HEK293 (cell line): ENCODE results near the gene SAMHD1.

Experiments
- CTCF ChIA-PET: fragments of 350-600 bp; formaldehyde crosslinking; extraction: SDS; loops from one replicate; lab custom pipeline; 2021; ENCODE audit warnings: antibody characterized with exemption; lab: Yijun Ruan, JAX
- POLR2A ChIA-PET: fragments of 300-600 bp; formaldehyde crosslinking; extraction: SDS; loops from one replicate; lab custom pipeline; 2020; ENCODE audit warnings: antibody characterized with exemption, inconsistent platforms; lab: Yijun Ruan, JAX
- H3K27ac ChIP-seq: fragments of 200-500 bp; sonication (Bioruptor generic); 2 replicates; pipeline ENCODE4 v1.5.1; 2014; ENCODE audit warnings: low read depth, low read length, control low read depth, inconsistent platforms; ENCODE audit errors: extremely low read depth
- H3K36me3 ChIP-seq, 2 experiments: fragments of 200-500 bp in 1 of 2; sonication (Bioruptor generic) in 1 of 2; 1 replicate in 1 of 2; 2 replicates in 1 of 2; pipeline ENCODE4 v1.5.1; 2014 to 2017; ENCODE audit warnings: inconsistent platforms in 2 of 2, low read length in 2 of 2; ENCODE audit not compliant: control insufficient read depth in 2 of 2, insufficient read depth in 1 of 2
- H3K4me1 ChIP-seq: fragments of 200-500 bp; sonication (Bioruptor generic); 2 replicates; pipeline ENCODE4 v1.5.1; 2014; ENCODE audit warnings: mild to moderate bottlenecking, low read length, inconsistent platforms; ENCODE audit not compliant: control insufficient read depth, insufficient read depth
- H3K4me3 ChIP-seq: 2 replicates; pipeline ENCODE4 v1.5.1; 2011; ENCODE audit warnings: low read depth, mild to moderate bottlenecking, control low read depth, low read length, moderate library complexity
- H3K9me3 ChIP-seq: fragments of 200-500 bp; sonication (Bioruptor generic); 2 replicates; pipeline ENCODE4 v1.5.1; 2014; ENCODE audit warnings: low read depth, low read length, inconsistent platforms; ENCODE audit not compliant: control insufficient read depth, insufficient read depth
- FEZF1 ChIP-seq: fragments of 450-650 bp; formaldehyde crosslinking; IDR thresholded peaks from 2 replicates; pipeline ENCODE4 v1.5.1; 2016; ENCODE audit warnings: missing biosample characterization, missing genetic modification characterization
- GLIS2 ChIP-seq: fragments of 450-650 bp; formaldehyde crosslinking; IDR thresholded peaks from 2 replicates; pipeline ENCODE4 v1.5.1; 2016; ENCODE audit warnings: missing biosample characterization, missing genetic modification characterization
- KLF8 ChIP-seq: fragments of 450-650 bp; formaldehyde crosslinking; IDR thresholded peaks from 2 replicates; pipeline ENCODE4 v1.5.1; 2016; ENCODE audit warnings: missing biosample characterization, missing genetic modification characterization
- KLF9 ChIP-seq: fragments of 450-650 bp; formaldehyde crosslinking; IDR thresholded peaks from 2 replicates; pipeline ENCODE4 v1.5.1; 2016; ENCODE audit warnings: missing biosample characterization, missing genetic modification characterization, low read depth
- REPIN1 ChIP-seq: fragments of 450-650 bp; formaldehyde crosslinking; IDR thresholded peaks from 2 replicates; pipeline ENCODE4 v1.5.1; 2017; ENCODE audit warnings: missing biosample characterization, missing genetic modification characterization, low read depth
- SP2 ChIP-seq: fragments of 450-650 bp; formaldehyde crosslinking; IDR thresholded peaks from 2 replicates; pipeline ENCODE4 v1.5.1; 2016; ENCODE audit warnings: missing biosample characterization, missing genetic modification characterization
- SP7 ChIP-seq: fragments of 450-650 bp; formaldehyde crosslinking; IDR thresholded peaks from 2 replicates; pipeline ENCODE4 v1.5.1; 2016; ENCODE audit warnings: missing biosample characterization, missing genetic modification characterization
- ZBTB17 ChIP-seq: fragments of 450-650 bp; formaldehyde crosslinking; IDR thresholded peaks from 2 replicates; pipeline ENCODE4 v1.5.1; 2016; ENCODE audit warnings: missing biosample characterization, missing genetic modification characterization
- ZBTB6 ChIP-seq: fragments of 450-650 bp; formaldehyde crosslinking; IDR thresholded peaks from 2 replicates; pipeline ENCODE4 v1.5.1; 2017; ENCODE audit warnings: missing biosample characterization, missing genetic modification characterization
- ZNF155 ChIP-seq: fragments of 450-650 bp; formaldehyde crosslinking; IDR thresholded peaks from 2 replicates; pipeline ENCODE4 v1.5.1; 2016; ENCODE audit warnings: missing biosample characterization, missing genetic modification characterization
- ZNF157 ChIP-seq: fragments of 450-650 bp; formaldehyde crosslinking; IDR thresholded peaks from 2 replicates; pipeline ENCODE4 v1.5.1; 2016; ENCODE audit warnings: missing biosample characterization, missing genetic modification characterization
- ZNF16 ChIP-seq: fragments of 450-650 bp; formaldehyde crosslinking; IDR thresholded peaks from 2 replicates; pipeline ENCODE4 v1.5.1; 2016; ENCODE audit warnings: low read depth, missing biosample characterization, missing genetic modification characterization
- ZNF202 ChIP-seq: fragments of 450-650 bp; formaldehyde crosslinking; IDR thresholded peaks from 2 replicates; pipeline ENCODE4 v1.5.1; 2016; ENCODE audit warnings: missing biosample characterization, missing genetic modification characterization, borderline replicate concordance
- ZNF23 ChIP-seq: fragments of 450-650 bp; formaldehyde crosslinking; IDR thresholded peaks from 2 replicates; pipeline ENCODE4 v1.5.1; 2016; ENCODE audit warnings: missing biosample characterization, missing genetic modification characterization, borderline replicate concordance
- ZNF239 ChIP-seq: fragments of 450-650 bp; formaldehyde crosslinking; IDR thresholded peaks from 2 replicates; pipeline ENCODE4 v1.5.1; 2016; ENCODE audit warnings: missing biosample characterization, missing genetic modification characterization
- ZNF280C ChIP-seq: fragments of 450-650 bp; formaldehyde crosslinking; IDR thresholded peaks from 2 replicates; pipeline ENCODE4 v1.5.1; 2016; ENCODE audit warnings: missing biosample characterization, missing genetic modification characterization
- ZNF292 ChIP-seq: fragments of 450-650 bp; formaldehyde crosslinking; IDR thresholded peaks from 2 replicates; pipeline ENCODE4 v1.5.1; 2016; ENCODE audit warnings: low read depth, missing biosample characterization, missing genetic modification characterization, borderline replicate concordance
- ZNF335 ChIP-seq: fragments of 450-650 bp; formaldehyde crosslinking; conservative IDR thresholded peaks from 2 replicates; pipeline ENCODE4 v1.5.1; 2016; ENCODE audit warnings: missing biosample characterization, missing genetic modification characterization
- ZNF366 ChIP-seq: fragments of 450-650 bp; formaldehyde crosslinking; conservative IDR thresholded peaks from 2 replicates; pipeline ENCODE4 v1.5.1; 2016; ENCODE audit warnings: missing biosample characterization, missing genetic modification characterization
- ZNF473 ChIP-seq: fragments of 450-650 bp; formaldehyde crosslinking; IDR thresholded peaks from 2 replicates; pipeline ENCODE4 v1.5.1; 2017; ENCODE audit warnings: missing biosample characterization, missing genetic modification characterization
- ZNF610 ChIP-seq: fragments of 450-650 bp; formaldehyde crosslinking; IDR thresholded peaks from 2 replicates; pipeline ENCODE4 v1.5.1; 2016; ENCODE audit warnings: missing biosample characterization, missing genetic modification characterization, borderline replicate concordance
- ZNF629 ChIP-seq: fragments of 450-650 bp; formaldehyde crosslinking; IDR thresholded peaks from 2 replicates; pipeline ENCODE4 v1.5.1; 2017; ENCODE audit warnings: missing biosample characterization, missing genetic modification characterization
- ZNF776 ChIP-seq: fragments of 450-650 bp; formaldehyde crosslinking; IDR thresholded peaks from 2 replicates; pipeline ENCODE4 v1.5.0; 2017; ENCODE audit warnings: missing biosample characterization, missing genetic modification characterization, borderline replicate concordance
- ZNF791 ChIP-seq: fragments of 450-650 bp; formaldehyde crosslinking; IDR thresholded peaks from 2 replicates; pipeline ENCODE4 v1.5.1; 2016; ENCODE audit warnings: missing biosample characterization, missing genetic modification characterization
- TF ChIP-seq, protein P1 (sequence below): fragments of 450-650 bp; formaldehyde crosslinking; IDR thresholded peaks from 2 replicates; pipeline ENCODE4 v1.5.1; 2016; ENCODE audit warnings: missing biosample characterization, missing genetic modification characterization
- TF ChIP-seq, protein P2 (sequence below): fragments of 450-650 bp; formaldehyde crosslinking; IDR thresholded peaks from 2 replicates; pipeline ENCODE4 v1.5.1; 2016; ENCODE audit warnings: missing biosample characterization, missing genetic modification characterization
- TF ChIP-seq, protein P3 (sequence below): IDR thresholded peaks from 2 replicates; pipeline ENCODE4 v1.6.1; 2011; ENCODE audit warnings: mild to moderate bottlenecking, low read depth, low read length, borderline replicate concordance

Gene SAMHD1

GRCh38 chr20:36861875-36862801 is 89.4 kb downstream of the SAMHD1 start:
- H3K27ac ChIP-seq, result peak overlapping the region; percentile 83; the same call in 1 of the 2 replicates
- CTCF ChIA-PET, result interaction anchor here (1.5 to 4.5 kb wide), 2 partner anchors 26 to 54 kb away, joined by 6 to 18 read pairs; no protein-coding TSS in a partner anchor
- H3K4me3 ChIP-seq, result peak overlapping the region; percentile 49
- H3K9me3 ChIP-seq, result no peaks in the 10 kb centered on the region
- H3K36me3 ChIP-seq, result peaks cover 0 to 15% of the 10 kb centered on the region in 2 experiments; a peak in 1 of 3 replicates
- H3K4me1 ChIP-seq, result peaks cover 9% of the 10 kb centered on the region; the same call in 1 of the 2 replicates
- POLR2A ChIA-PET, result interaction anchor here (0.6 to 3.8 kb wide), 5 partner anchors 16 to 1120 kb away, joined by 3 to 17 read pairs (median 5); no protein-coding TSS in a partner anchor
- TF ChIP-seq ZNF155 (tag by site-specific recombination), result no peak
- TF ChIP-seq ZNF202 (tag by site-specific recombination), result no peak
- peak; percentile 51 for TF ChIP-seq ZNF366 (tag by site-specific recombination)
- TF ChIP-seq, protein P1, sequence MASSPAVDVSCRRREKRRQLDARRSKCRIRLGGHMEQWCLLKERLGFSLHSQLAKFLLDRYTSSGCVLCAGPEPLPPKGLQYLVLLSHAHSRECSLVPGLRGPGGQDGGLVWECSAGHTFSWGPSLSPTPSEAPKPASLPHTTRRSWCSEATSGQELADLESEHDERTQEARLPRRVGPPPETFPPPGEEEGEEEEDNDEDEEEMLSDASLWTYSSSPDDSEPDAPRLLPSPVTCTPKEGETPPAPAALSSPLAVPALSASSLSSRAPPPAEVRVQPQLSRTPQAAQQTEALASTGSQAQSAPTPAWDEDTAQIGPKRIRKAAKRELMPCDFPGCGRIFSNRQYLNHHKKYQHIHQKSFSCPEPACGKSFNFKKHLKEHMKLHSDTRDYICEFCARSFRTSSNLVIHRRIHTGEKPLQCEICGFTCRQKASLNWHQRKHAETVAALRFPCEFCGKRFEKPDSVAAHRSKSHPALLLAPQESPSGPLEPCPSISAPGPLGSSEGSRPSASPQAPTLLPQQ (tag by site-specific recombination), result no peak
- peak; percentile 48; the same call in 1 of the 2 replicates for TF ChIP-seq KLF9 (tag by site-specific recombination)
- TF ChIP-seq FEZF1 (tag by site-specific recombination), result no peak
- TF ChIP-seq ZNF280C (tag by site-specific recombination), result no peak
- TF ChIP-seq ZNF335 (tag by site-specific recombination), result peak; percentile 80
- TF ChIP-seq ZNF292, result no peak
- peak; percentile 75 for TF ChIP-seq SP7
- no peak for TF ChIP-seq ZNF23 (tag by site-specific recombination)
- no peak for TF ChIP-seq ZNF610 (tag by site-specific recombination)
- no peak for TF ChIP-seq ZBTB6 (tag by site-specific recombination)
- TF ChIP-seq, protein P2, sequence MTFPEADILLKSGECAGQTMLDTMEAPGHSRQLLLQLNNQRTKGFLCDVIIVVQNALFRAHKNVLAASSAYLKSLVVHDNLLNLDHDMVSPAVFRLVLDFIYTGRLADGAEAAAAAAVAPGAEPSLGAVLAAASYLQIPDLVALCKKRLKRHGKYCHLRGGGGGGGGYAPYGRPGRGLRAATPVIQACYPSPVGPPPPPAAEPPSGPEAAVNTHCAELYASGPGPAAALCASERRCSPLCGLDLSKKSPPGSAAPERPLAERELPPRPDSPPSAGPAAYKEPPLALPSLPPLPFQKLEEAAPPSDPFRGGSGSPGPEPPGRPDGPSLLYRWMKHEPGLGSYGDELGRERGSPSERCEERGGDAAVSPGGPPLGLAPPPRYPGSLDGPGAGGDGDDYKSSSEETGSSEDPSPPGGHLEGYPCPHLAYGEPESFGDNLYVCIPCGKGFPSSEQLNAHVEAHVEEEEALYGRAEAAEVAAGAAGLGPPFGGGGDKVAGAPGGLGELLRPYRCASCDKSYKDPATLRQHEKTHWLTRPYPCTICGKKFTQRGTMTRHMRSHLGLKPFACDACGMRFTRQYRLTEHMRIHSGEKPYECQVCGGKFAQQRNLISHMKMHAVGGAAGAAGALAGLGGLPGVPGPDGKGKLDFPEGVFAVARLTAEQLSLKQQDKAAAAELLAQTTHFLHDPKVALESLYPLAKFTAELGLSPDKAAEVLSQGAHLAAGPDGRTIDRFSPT (tag by site-specific recombination), result peak; percentile 54; the same call in 1 of the 2 replicates
- TF ChIP-seq ZNF157 (tag by site-specific recombination), result no peak
- TF ChIP-seq ZNF776 (tag by site-specific recombination), result no peak
- TF ChIP-seq ZNF629 (tag by site-specific recombination), result peak; percentile 35; the same call in 1 of the 2 replicates
- TF ChIP-seq SP2 (tag by site-specific recombination), result peak; percentile 78
- TF ChIP-seq KLF8 (tag by site-specific recombination), result no peak
- no peak for TF ChIP-seq ZNF791
- TF ChIP-seq, protein P3, sequence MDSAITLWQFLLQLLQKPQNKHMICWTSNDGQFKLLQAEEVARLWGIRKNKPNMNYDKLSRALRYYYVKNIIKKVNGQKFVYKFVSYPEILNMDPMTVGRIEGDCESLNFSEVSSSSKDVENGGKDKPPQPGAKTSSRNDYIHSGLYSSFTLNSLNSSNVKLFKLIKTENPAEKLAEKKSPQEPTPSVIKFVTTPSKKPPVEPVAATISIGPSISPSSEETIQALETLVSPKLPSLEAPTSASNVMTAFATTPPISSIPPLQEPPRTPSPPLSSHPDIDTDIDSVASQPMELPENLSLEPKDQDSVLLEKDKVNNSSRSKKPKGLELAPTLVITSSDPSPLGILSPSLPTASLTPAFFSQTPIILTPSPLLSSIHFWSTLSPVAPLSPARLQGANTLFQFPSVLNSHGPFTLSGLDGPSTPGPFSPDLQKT, result no peak
- TF ChIP-seq GLIS2 (tag by site-specific recombination), result peak; percentile 45
- TF ChIP-seq ZNF473 (tag by site-specific recombination), result no peak
- no peak for TF ChIP-seq REPIN1 (tag by site-specific recombination)
- TF ChIP-seq ZNF239 (tag by site-specific recombination), result no peak
- TF ChIP-seq ZBTB17, result peak; percentile 60
- no peak for TF ChIP-seq ZNF16
